Muscle layer of duodenum (tissue), 2 donors: ENCODE measurements around the gene CCM2L.
"Not testable (repeated sequence)": the region's sequence is repeated elsewhere in the genome, so short reads cannot be mapped to it uniquely, and the experiment has no call there.

Experiments used
- H3K27ac ChIP-seq: one replicate; pipeline ENCODE4 v1.7.0; 2013; ENCODE audit warnings: mild to moderate bottlenecking, low read length
- H3K27me3 ChIP-seq: one replicate; pipeline ENCODE4 v1.7.0; 2013; ENCODE audit warnings: low read depth, mild to moderate bottlenecking, control low read depth, low read length
- H3K36me3 ChIP-seq, 2 donors: one replicate each; pipeline ENCODE4 v1.7.0; 2013; ENCODE audit warnings: low read length in 2 of 2, control low read depth in 1 of 2, mild to moderate bottlenecking in 1 of 2; ENCODE audit not compliant: insufficient read depth in 2 of 2, control insufficient read depth in 1 of 2
- H3K4me1 ChIP-seq, 2 donors: one replicate each; pipeline ENCODE4 v1.7.0; 2013; ENCODE audit warnings: low read length in 2 of 2, mild to moderate bottlenecking in 2 of 2, control low read depth in 1 of 2, moderate library complexity in 1 of 2; ENCODE audit not compliant: insufficient read depth in 2 of 2, control insufficient read depth in 1 of 2
- H3K4me3 ChIP-seq, 2 donors: one replicate each; pipeline ENCODE4 v1.7.0; 2013; ENCODE audit warnings: low read length in 2 of 2, low read depth in 1 of 2, mild to moderate bottlenecking in 1 of 2
- H3K9me3 ChIP-seq, 2 donors: one replicate each; pipeline ENCODE4 v1.7.0; 2013; ENCODE audit warnings: low read length in 2 of 2, control low read depth in 1 of 2, mild to moderate bottlenecking in 1 of 2; ENCODE audit not compliant: control insufficient read depth in 1 of 2
- donor health status: healthy.

CCM2L gene

DNA sequence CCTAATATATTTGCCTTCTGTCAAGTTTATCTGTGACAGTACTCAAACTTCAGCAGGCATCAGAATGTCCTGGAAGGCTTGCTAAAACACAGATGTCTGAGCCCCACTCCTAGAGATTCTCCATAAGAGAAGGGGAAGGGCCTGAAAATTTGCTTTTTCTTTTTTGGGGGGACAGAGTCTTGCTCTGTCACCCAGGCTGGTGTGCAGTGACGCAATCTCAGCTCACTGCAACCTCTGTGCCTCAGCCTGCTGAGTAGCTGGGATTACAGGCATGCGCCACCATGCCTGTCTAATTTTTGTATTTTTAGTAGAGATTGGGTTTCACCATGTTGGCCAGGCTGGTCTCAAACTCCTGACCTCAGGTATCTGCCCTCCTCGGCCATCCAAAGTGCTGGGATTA, 23.5 kb downstream of the CCM2L start:
- peaks cover 10% of the 10 kb centered on the region for H3K27me3 ChIP-seq
- H3K4me1 ChIP-seq, H3K27ac ChIP-seq, H3K4me3 ChIP-seq, H3K36me3 ChIP-seq, H3K9me3 ChIP-seq: not testable (repeated sequence)

DNA sequence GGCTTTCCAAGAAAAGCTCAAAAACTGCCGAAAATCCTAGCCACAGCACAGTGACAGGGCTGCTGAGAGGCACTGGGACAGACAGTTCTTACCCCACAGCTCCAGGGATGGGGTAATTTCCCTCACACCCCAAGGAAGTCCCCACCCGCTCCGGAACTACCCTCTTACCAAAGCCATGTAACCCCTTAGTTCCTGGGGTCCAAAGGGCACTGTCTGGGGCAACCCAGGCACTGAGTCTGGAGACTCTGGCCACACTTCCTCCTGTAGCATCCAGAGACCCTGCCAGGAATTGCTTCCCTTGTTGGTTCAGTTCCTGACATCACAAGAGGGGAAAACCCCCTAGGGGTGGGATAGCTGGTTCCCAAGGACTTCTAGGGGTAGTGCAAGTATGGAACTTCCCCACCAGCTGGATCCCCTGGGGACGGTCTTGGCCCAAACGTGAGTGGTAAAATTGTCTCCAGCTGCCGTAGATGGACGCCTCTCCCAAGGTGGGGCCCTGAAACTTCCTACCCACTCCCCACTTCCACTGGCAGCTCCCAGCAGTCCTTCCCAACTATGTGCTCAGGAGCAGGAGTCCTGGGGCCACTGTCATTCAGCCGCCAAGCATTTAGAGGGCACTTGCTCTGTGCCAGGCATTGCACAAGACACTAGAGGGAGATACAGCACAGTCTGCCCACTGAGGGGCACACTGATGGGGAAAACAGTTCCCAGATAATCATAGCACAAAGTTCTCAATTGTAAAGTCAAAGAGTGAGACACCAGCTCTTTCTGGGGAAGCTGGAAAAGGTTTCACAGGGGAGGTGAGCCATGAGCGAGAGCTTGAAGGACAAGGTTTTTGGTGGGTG, 24.6 kb downstream of the CCM2L start:
- Histone ChIP-seq H3K36me3 (no peaks in the 10 kb centered on the region), H3K4me3 (no peak overlapping the region), H3K9me3 (no peaks in the 10 kb centered on the region), H3K27me3 (peaks cover 10% of the 10 kb centered on the region), H3K27ac (no peak overlapping the region), H3K4me1 (peaks cover 0 to 10% of the 10 kb centered on the region in 2 donors)

DNA sequence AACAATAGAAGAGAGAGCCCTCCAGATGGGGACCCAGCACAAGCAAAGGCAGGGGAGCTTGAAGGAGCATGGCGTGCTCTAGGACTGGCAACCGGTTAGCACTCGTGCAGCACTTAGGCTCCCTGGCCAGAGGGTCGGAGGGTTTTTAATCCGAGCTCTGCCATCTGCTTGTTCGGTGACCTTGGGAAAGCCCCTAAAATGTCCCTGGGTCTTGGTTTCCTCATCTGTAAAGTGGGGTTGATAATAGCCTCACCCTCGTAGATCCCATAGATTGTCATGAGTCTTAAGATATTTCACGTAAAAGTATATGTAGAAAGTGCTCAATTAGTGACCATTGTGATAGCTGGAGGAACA, 25.2 kb downstream of the CCM2L start:
- H3K27ac ChIP-seq: no peak overlapping the region
- no peaks in the 10 kb centered on the region for H3K36me3 ChIP-seq
- H3K4me1 ChIP-seq: peaks cover 0 to 10% of the 10 kb centered on the region in 2 donors
- H3K9me3 ChIP-seq: no peaks in the 10 kb centered on the region
- H3K27me3 ChIP-seq: peaks cover 10% of the 10 kb centered on the region
- no peak overlapping the region for H3K4me3 ChIP-seq

DNA sequence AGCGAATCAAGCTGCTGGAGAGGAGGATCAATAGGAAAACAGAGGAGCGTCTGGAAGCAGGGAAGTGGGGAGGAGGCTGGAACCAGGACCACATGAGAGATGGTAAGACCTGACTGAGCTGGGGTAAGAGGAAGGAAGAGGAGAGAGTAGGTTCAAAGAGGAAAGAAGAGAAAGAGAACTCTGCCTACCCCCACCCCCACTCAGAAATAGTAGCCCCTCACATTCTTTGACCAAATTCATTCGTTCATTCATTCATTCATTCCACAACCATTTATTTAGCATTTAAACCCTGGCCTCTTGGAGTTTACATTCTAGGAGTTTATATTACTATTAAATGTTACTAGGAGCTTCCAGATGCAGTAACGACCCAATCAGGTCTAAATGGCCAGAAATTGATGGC, 26.0 kb downstream of the CCM2L start:
- Histone ChIP-seq H3K27me3 (peaks cover 10% of the 10 kb centered on the region), H3K4me1 (peaks cover 0 to 6% of the 10 kb centered on the region in 2 donors), H3K9me3 (no peaks in the 10 kb centered on the region), H3K4me3 (no peak overlapping the region), H3K27ac (no peak overlapping the region), H3K36me3 (no peaks in the 10 kb centered on the region)

DNA sequence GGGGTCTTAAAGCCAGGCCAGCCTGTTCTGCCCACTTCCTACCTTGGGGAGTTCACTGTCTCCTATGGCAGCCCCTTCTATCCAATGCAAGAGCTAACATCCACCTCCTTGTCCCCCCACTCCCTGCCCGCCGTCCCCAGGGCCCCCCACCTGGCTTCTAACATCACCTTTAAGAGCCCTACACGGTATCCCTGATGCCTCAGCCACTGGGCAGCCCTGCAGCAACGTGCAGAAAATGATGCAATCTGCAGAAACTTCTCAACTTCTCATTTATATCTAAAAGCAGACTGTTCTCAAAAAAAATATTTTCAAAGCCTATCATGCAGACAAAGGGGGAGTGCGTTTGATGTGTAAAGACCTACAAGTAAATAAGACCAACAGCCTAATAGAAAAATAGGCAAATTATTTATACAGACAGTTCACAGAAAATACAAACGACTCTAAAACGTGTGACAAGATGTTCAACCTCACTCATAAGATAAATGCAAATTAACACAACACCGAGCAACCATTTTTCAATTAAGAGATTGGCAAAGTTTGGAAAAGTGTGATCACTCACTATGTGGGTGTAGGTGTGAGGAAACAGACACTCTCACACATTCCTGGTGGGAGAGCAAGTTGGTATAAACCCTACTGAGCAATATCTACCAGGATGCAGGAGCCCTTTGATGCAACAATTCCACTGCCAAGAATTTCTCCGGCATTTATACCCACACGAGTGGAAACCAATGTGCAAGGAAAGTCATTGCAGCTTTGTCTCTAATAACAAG, 26.7 kb downstream of the CCM2L start:
- H3K27ac ChIP-seq: no peak overlapping the region

DNA sequence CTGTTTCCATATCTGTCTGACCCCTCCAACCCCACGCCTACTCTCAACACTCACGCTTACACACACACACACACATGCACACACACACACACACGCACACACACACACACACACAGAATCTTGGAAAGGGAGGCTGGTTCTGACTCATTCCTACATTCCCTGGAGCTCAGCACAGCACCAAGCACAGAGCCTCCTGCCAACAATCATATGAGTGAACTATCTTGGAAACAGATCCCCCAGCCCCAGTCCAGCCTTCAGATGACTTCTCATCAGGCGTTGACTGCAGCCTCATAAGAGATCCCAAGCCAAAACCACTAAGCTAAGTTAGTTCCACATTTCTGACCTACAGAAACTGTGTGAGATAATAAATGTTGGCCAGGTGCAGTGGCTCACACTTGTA, 27.7 kb downstream of the CCM2L start:
- H3K4me1 ChIP-seq: no peaks in the 10 kb centered on the region
- no peaks in the 10 kb centered on the region for H3K9me3 ChIP-seq
- no peaks in the 10 kb centered on the region for H3K36me3 ChIP-seq
- peaks cover 10% of the 10 kb centered on the region for H3K27me3 ChIP-seq
- no peak overlapping the region for H3K4me3 ChIP-seq
- no peak overlapping the region for H3K27ac ChIP-seq

More for the DNA sequence above, 26.7 kb downstream of the CCM2L start:
- Histone ChIP-seq H3K4me3 (no peak overlapping the region), H3K36me3 (no peaks in the 10 kb centered on the region), H3K27me3 (peaks cover 10% of the 10 kb centered on the region), H3K4me1 (no peaks in the 10 kb centered on the region), H3K9me3 (no peaks in the 10 kb centered on the region)

DNA sequence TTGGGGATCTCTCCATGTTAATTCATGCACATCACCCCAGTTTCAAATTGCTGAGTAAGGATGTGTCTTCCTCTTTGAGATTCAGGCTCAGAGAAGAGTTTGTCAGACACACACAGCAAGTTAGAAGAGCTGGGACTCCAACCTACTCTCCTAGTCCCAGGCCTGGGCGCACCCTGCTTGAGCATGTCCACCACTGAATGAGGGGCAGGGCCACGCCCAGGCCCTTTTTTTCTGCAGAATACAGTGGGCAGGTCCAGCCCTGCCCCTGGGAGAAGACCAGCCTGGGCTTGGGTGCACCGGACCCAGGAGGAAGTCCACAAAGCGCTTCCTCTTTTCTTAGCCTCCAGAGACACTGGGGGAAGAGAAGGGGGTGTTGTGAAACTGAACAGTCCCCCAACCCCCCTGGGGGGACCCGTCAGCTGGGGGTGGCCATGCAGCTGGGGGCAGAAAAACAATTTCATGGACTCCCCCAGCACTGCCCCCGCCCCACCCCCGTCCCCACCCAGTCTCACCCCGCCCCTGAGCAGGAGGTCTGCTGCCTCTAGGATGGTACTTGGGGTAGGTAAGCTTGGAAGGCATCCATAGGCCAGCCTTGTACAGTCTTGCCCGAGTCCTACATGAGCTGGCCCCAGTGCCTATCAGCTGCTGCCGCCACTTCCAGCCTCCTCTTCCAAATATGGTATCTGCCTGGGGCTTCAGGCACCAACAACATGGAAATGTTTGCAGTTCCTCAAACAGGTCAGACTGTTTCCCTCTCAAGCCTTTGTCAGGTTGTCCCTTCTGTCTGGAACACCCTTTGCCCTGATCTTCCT, 30.1 kb downstream of the CCM2L start:
- no peaks in the 10 kb centered on the region for H3K4me1 ChIP-seq
- no peak overlapping the region for H3K4me3 ChIP-seq
- peaks cover 2% of the 10 kb centered on the region for H3K27me3 ChIP-seq
- H3K36me3 ChIP-seq: no peaks in the 10 kb centered on the region
- peaks cover 0 to 4% of the 10 kb centered on the region in 2 donors for H3K9me3 ChIP-seq
- H3K27ac ChIP-seq: no peak overlapping the region

DNA sequence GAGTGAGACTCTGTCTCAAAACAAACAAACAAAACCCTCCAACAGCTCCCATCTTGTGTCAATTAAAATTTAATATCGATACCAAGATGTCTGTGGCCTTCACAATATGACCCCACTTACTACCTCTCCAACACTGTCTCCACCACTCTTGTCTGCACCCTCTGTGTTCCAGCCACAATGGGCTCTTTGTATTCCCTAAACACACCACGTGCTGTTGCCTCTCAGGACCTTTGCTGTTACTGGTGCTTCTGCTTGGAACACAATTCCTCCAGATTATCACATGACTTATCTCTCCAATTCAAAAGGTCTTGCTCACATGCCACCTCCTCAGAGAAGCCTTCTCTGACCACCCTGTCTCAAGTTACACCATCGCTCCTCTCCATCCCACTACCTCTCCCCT, 35.8 kb downstream of the CCM2L start:
- Histone ChIP-seq H3K27me3 (peaks cover 2% of the 10 kb centered on the region), H3K27ac (no peak overlapping the region), H3K36me3 (no peaks in the 10 kb centered on the region), H3K4me3 (no peak overlapping the region), H3K9me3 (peaks cover 0 to 4% of the 10 kb centered on the region in 2 donors), H3K4me1 (no peaks in the 10 kb centered on the region)

DNA sequence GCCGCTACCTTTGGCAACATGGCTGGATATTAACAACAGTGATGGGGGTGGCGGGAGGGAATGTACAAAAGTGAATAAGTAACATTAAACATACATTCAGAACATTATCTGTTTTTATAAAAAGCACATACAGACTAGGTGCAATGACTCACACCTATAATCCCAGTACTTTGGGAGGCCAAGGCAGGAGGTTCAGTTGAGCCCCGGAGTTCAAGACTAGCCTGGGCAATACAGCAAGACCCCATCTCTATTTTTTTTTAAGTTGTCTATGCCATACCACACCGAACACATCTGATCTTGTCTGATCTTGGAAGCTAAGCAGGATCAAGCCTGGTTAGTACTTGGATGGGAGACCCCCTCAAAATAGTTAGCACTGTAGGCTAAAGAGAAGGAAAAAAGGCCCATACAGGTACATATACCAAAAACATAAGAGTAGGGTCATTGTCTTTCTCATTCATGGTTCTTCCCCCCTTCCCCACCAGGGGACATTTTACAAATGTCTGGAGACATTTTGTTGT, 40.1 kb downstream of the CCM2L start:
- no peaks in the 10 kb centered on the region for H3K9me3 ChIP-seq
- H3K36me3 ChIP-seq: no peaks in the 10 kb centered on the region
- peaks cover 24% of the 10 kb centered on the region for H3K27me3 ChIP-seq
- H3K4me3 ChIP-seq: no peak overlapping the region
- H3K4me1 ChIP-seq: peaks cover 0 to 14% of the 10 kb centered on the region in 2 donors
- H3K27ac ChIP-seq: no peak overlapping the region

DNA sequence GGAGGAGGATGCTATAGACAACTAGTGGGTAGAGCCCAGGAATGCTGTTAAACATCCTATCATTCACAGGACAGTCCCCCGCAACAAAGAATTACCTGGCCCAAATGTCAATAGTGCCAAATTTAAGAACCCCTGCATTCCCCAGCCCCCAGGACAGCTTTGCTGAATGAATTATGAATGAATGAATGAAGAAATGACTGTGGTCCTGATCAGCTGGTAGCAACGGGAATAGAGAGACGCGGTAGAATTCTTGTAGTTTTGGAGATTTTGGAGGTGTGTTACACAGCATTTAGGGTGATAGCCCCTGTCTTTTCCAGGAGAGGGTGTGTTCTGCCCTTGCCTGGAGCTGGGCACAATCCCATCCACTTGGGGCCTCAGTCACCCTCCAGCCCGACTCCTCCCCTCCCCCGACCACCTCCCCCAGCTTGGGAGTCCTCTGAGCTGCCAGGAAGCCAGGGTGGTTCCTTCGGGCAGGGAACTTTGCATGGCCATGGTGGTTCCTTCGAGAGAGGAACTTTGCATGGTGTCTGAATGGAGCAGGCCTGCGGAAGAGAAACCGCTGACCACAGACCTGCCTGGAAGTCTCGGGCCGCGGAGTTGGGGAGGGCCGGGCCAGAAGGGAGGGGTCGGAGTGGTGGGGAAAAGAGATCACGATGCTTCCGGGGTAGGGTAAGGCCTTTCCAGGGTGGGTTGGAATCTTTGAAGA, 40.8 kb downstream of the CCM2L start:
- H3K27ac ChIP-seq: peak overlapping the region; percentile 16
- peaks cover 24% of the 10 kb centered on the region for H3K27me3 ChIP-seq
- H3K36me3 ChIP-seq: no peaks in the 10 kb centered on the region
- no peak overlapping the region for H3K4me3 ChIP-seq
- H3K9me3 ChIP-seq: no peaks in the 10 kb centered on the region
- peaks cover 0 to 14% of the 10 kb centered on the region in 2 donors for H3K4me1 ChIP-seq
